Gastroesophageal sphincter (tissue), 3 donors: ENCODE results near the gene FNIP2.

Experiments
- EP300 ChIP-seq: sonication (generic); formaldehyde crosslinking; IDR thresholded peaks from one replicate; pipeline ENCODE4 v1.6.1; 2017; ENCODE audit warnings: antibody characterized with exemption, mild to moderate bottlenecking
- POLR2A ChIP-seq, 2 donors: fragments of 450-650 bp; IDR thresholded peaks; one replicate each; pipeline ENCODE4 v1.6.1; 2017; ENCODE audit warnings: antibody characterized with exemption in 2 of 2, mild to moderate bottlenecking in 2 of 2, moderate library complexity in 1 of 2
- POLR2AphosphoS5 ChIP-seq: sonication (generic); formaldehyde crosslinking; IDR thresholded peaks from one replicate; pipeline ENCODE4 v1.6.1; 2017; ENCODE audit warnings: antibody characterized with exemption
- TF ChIP-seq, protein P1 (sequence below), 4 experiments: fragments of 200-600 bp in 2 of 4; fragments of 450-650 bp in 2 of 4; sonication (generic) in 1 of 4; IDR thresholded peaks; one replicate each; pipeline ENCODE4 v1.5.1; 2017 to 2019; ENCODE audit warnings: antibody characterized with exemption in 4 of 4, mild to moderate bottlenecking in 2 of 4, moderate library complexity in 2 of 4

DNA sequence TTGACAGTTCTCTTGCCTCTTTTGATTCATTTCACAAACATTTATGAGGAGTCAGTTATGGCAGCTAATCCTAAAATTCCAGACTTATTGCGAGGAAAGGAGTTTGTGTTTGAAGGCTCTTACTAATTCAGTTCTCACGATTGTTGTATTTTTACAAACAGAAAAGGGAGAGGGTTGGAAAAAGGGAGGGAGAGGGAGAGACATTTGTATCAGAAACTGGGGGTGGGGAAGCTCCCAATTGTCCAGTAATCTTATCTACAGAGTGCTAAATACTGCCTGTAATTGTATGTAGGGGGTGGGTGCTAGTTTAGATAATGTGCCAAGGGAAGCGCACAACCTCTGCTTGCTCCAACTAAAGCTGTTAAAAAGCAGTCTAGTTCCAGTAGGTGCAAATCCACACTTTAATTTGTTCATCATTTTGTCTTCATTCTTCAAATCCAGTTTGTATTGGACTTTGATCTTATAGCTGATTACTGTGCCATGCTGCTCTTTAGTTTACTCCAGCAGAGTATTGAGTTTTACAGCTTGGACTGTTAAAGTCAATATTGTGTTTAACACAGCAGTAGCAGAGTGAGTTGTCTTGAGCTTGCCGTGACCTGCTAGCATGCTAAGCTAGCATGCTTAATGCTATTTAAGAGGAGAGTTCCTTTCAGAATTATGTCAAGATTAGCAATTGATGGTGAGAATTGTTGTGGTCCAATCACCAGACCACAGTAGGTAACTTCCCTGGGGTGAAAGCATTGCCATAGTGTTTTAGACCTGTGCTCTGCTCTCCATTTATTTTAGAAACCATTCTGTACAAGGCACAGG lies 13.9 kb downstream of the FNIP2 start:
- TF ChIP-seq, protein P1, sequence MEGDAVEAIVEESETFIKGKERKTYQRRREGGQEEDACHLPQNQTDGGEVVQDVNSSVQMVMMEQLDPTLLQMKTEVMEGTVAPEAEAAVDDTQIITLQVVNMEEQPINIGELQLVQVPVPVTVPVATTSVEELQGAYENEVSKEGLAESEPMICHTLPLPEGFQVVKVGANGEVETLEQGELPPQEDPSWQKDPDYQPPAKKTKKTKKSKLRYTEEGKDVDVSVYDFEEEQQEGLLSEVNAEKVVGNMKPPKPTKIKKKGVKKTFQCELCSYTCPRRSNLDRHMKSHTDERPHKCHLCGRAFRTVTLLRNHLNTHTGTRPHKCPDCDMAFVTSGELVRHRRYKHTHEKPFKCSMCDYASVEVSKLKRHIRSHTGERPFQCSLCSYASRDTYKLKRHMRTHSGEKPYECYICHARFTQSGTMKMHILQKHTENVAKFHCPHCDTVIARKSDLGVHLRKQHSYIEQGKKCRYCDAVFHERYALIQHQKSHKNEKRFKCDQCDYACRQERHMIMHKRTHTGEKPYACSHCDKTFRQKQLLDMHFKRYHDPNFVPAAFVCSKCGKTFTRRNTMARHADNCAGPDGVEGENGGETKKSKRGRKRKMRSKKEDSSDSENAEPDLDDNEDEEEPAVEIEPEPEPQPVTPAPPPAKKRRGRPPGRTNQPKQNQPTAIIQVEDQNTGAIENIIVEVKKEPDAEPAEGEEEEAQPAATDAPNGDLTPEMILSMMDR (IDR thresholded peaks at IDR 0.05): no peak
- no peak for TF ChIP-seq POLR2A (IDR thresholded peaks at IDR 0.05)
- TF ChIP-seq EP300: no peak
- no peak for TF ChIP-seq POLR2AphosphoS5
